SH-SY5Y (cell line): ENCODE data around the gene SF3A1.

ENCODE experiments used
- GATA2 ChIP-seq: IDR thresholded peaks from 2 replicates; pipeline ENCODE4 v1.6.1; 2011; ENCODE audit warnings: mild to moderate bottlenecking, low read depth, low read length
- GATA3 ChIP-seq: IDR thresholded peaks from 2 replicates; pipeline ENCODE4 v1.6.1; 2011; ENCODE audit warnings: low read depth, mild to moderate bottlenecking, low read length, moderate library complexity

SF3A1 gene

DNA sequence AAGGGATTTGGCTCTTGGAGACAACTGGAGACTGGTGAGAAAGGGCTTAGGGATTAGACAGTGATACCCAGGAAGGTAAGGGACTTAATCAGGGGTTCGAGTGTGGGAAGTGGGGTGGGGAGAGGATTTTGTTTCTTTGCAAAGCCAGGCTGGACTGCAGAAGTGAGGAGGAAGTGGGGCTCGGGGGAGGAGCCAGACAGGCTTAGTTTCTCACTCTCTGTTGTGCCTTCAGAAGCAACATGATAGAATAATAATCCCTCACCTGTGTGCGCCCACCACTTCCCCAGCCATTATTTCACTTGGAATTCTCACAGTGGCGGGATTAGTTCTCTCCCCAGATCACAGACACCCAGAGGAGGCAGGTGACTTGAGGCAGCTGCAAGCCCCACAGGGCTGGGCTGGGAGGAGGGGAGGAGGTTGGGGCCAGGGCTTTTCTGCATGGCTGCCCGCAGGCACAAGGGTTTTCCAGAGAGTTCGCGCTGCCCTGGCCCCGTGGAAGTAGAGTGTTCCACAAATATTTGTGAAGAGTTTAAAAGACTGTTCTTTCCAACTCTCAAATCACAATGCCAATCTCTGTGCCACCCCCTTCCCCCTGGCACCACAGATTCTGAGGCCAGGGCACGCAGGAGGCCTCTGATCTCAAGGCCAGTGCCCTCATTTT is 36.1 kb upstream of the SF3A1 start:
- TF ChIP-seq GATA3, result no peak
- TF ChIP-seq GATA2, result no peak

DNA sequence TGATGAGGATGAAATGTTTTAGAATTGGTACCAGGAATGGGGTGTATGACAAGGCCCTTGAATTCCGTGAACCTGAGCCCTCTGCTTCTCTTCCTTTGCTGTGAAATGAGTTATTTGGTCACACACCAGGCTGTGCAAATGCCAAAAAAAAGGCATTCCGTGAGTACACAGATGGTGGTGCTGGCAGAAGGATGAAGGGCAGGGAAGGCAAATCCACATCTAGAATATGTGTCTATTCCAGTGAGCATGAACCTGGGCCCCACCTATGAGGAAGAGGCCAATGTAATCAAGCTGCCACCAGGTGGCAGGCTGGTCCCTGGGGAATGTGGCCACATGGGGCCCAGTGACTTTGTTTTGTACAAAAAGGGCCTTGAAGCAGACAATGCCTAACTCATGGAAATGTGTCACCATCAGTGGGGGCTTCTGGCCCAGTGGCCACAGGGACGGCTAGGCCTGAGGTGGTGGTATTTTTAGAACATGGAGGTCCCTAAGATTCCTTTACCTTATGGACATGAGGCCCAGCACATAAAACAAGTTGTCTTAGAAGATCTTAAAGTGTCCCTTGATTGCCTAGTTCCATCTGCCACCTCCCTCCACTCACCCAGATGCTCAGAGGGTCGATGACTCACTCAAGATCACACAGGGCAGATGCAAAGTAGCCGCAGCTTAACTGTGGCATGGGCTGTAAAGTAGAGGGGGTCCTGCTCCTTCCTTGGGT is 34.4 kb upstream of the SF3A1 start:
- no peak for TF ChIP-seq GATA3
- TF ChIP-seq GATA2, result no peak

DNA sequence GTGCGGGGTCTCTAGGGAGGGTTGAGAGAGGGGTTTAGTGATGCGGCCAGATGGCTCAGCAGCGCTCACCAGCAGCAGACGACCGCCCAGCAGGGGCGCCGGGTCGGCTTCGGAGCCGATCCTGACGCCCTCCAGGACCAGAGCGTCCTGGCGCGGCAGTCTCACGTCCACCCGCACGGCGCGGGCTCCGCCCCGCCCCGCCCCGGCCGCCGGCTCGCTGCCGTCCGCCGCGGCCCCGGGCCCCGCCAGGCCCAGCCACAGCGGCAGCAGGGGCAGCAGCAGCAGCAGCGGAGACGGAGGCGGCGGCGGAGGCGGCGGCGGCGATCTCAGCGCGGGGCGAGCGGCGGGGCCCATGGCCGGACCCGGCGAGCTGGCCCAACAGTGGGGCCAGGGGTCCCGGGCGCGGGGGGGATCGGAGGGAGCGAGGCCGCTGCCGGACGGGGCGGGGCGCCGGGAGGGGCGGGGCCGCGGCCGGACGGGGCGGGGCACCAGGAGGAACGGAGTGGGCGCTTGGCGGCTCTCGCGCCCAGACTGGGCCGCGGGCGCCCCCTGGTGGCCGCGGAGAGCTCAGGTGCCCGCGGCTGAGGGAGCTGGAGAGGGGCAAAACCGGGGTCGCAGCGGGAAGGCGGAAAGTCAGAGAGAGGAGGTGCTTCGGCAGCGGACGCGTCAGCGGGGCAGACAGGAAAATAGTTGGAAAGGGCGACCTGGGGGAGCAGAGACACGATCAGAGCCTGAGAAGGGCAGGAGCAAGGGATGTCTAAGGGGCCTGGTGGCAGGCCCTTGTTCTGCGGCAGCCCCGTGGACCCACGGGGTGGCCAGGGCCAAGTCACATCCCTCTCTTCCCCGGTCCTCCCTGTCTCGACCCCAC is 30.5 kb upstream of the SF3A1 start, which contains the start of gene RNF215:
TSS of gene RNF215 (minus strand) at position 452 of the 868 bp plus-strand sequence. CDS start at position 354, 98 bp downstream.
- TF ChIP-seq GATA2 (no peak), GATA3 (no peak)

DNA sequence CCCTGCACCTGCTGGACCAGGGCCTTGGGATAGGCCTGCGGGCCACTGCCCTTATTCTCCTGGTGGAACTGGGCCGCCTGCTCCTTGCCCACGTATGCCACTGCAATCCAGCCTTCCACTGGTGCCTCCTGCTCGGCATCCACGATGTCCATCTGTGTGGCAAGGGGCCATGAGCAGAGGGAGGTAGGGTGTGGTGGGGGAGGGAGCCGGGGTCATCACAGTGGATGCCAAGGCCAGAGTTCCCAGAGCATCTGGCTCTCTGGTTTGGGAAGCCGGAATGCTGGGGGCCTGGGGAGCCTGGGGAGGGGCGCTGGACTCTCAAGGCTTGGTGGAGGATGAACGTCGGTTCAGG is 29.9 kb upstream of the SF3A1 start:
- no peak for TF ChIP-seq GATA3
- no peak for TF ChIP-seq GATA2

DNA sequence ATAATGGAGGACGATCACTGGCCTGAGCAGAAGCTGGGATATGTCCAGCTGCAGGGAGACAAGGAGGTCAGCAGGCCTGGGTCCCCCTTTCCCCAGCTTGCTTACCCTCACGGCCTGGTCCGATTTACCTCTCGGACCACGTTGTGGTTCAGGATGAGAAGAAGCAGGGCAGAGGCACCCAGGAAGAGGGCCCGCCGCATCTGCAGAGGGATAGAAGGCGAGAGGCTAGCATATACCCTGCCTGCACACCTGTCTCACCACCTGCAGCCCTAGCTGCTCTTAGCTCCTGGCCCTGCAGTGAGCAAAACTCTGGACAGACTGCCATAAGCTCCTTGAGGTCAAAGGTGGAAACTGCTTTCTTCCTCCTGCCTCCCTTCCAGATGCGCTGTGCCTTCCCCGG is 29.2 kb upstream of the SF3A1 start:
- TF ChIP-seq GATA3 (no peak), GATA2 (no peak)

DNA sequence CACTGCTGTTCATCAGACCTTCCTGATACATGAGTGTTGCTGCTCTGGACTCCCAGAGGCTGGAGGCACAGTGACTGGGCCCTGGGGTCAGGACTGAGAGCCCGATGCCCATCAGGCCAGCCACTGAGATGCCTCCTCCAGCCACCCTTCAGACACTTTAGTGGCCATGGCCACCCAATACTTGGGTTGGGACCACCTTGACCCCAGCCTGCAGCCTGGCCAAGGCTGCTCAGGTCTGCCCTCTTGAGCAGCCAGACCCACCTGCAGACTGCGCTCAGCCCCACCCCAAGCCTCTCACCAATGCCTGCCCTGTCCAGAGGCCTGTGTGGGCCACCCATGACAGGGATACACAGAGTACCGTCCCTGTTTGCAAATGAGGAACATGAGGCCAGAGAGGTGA is 26.4 kb upstream of the SF3A1 start:
- TF ChIP-seq GATA3 (no peak), GATA2 (no peak)

DNA sequence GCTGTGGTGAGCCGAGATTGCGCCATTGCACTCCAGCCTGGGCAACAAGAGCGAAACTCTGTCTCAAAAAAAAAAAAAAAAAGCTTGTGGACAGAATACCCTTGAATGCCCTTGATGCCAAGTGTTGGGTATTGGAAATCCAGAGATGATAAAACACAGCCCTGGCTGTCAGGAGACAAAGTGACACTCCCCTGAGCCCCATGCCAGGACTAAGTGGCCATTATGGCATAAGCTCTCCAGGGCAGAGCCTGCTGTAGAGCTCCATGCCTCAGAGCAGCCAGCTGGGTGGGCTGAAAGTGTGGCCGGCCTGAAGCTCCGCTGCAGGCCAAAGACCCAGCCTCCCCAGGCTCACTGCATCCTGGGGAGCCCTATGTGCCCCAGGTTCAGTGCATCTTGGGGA is 25.6 kb upstream of the SF3A1 start:
- no peak for TF ChIP-seq GATA2
- no peak for TF ChIP-seq GATA3

DNA sequence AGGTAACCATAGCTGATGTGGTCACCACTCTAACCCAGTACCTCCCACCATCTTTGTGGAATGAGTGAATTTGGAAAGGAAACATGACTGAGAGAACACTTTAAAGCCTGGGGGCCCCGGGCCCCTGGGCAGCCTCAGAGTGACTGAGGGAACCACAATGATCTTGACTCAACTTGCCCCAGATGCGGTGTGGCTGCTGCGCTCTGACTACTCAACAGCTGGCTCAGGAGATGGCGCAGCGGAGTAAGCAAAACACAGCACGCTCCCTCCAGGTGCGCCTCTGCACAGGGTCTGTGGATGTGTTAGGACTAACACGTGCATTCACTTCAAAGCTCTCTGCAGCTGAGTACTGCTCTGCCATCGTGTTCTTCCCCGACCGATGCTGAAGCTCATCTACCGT is 24.6 kb upstream of the SF3A1 start:
- TF ChIP-seq GATA2 (no peak), GATA3 (no peak)

DNA sequence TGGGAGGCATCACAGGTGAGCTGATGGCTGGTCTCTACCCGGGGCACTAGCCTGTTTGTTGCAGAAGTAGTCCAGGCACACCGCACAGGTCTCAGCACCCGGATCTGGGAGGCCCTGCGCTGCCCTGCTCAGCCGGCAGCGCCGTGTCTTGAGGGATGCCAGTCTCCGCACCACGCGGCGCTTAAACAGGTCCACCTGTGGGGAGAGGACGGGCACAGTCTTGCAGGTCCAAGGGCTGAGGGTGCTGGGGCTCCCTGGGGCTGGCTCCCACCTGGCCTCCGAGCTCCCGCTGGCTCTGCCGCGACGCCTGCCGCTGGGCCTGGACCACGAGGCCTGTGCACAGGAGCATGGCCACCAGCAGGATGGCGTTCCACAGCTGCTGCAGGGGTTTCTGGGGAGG is 23.3 kb upstream of the SF3A1 start:
- TF ChIP-seq GATA3, result no peak
- no peak for TF ChIP-seq GATA2

DNA sequence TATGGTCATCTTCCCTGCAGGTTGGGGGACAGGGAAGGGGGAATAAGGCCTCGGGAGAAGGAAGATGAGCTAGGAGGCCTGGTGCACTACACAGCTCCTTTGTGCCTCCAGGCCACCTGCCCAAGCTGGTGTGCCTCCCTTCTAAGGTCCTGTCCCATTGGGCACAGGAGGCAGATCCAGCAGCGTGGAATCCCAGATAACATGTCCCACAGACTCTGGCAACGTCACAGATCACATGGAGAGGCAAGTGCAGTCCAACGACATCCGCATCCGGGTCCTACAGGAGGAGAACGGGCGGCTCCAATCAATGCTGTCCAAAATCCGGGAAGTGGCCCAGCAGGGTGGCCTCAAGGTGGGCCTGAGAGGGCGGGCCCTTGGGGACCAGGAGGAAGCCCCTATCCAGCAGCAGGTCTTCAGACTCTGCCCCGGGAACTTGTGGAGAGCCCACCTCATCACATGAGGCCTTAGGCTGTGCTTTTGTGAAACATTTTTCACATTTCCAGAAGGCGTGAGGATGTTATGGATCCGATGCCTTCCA is 18.7 kb upstream of the SF3A1 start:
- TF ChIP-seq GATA3 (no peak), GATA2 (no peak)

DNA sequence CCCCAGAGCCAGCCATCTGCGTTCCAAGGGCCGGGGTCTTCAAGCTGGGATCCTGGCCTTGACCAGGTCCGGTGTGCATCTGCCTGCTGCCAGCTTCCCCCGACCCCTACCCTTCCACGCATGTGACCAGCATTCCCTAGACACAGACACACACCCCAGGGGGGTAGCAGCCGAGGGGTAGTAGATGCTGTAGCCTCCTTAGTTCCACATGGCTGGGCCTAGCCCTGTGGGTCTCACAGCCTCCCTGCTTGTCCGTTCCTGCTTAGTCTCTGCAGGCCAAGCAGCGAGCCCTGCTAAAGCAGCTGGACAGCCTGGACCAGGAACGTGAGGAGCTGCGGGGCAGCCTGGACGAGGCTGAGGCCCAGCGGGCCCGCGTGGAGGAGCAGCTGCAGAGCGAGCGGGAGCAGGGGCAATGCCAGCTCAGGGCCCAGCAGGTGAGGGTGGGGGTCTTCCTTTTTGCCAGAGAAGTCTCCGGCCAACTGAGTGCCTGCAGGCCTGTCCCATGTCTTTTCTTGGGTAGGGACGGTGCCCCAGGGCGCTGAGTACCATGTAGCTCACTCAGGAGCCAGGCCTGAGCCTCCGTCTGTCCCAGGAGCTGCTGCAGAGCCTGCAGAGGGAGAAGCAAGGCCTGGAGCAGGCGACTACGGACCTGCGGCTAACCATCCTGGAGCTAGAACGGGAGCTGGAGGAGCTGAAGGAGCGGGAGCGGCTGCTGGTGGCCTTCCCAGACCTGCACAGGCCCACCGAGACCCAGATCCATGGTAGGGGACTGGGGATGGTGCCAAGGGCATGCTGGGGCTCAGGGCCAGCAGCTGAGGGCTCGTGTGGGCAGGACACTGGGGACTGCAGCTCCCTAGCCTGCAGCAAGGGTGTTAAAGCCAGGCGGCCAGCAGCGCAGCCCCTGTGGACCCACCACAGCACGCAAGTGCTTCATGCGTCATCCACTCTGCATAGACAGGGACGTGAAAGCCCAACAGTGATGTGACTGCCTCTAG is 16.9 kb upstream of the SF3A1 start:
- no peak for TF ChIP-seq GATA3
- no peak for TF ChIP-seq GATA2

DNA sequence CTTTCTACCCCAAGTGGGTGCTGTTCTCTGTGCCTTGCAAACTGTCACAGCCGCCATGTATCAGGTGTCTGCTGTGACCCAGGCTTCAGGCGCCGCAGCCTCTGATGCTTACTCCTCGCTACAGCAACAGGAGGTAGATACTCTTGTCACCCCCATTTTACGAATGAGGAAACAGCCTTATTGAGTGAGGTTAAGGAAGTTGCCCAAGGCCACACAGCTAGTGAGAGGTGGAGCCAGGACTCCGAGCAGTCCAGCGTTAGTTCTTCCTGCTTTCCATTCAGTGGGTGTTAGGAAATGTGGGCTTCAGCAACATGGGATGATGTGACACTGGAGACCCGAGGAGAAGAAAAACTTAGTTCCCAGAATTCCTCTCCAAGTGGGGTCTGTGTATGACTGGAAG is 16.2 kb upstream of the SF3A1 start:
- TF ChIP-seq GATA3, result no peak
- TF ChIP-seq GATA2, result no peak

DNA sequence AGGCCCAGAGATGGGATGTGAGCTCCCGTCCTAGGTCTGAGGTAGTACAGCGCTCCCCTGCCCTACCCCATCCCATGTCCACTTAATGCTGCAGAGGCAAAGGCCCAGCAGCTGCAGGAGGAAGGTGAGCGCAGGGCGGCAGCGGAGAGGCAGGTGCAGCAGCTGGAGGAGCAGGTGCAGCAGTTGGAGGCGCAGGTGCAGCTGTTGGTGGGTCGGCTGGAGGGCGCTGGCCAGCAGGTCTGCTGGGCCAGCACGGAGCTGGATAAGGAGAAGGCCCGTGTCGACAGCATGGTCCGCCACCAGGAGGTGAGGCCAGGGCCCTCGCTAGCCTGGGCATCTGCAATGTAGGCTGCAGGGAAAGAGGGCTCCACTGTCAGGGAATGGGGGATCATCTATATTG is 15.3 kb upstream of the SF3A1 start:
- no peak for TF ChIP-seq GATA2
- TF ChIP-seq GATA3, result no peak

DNA sequence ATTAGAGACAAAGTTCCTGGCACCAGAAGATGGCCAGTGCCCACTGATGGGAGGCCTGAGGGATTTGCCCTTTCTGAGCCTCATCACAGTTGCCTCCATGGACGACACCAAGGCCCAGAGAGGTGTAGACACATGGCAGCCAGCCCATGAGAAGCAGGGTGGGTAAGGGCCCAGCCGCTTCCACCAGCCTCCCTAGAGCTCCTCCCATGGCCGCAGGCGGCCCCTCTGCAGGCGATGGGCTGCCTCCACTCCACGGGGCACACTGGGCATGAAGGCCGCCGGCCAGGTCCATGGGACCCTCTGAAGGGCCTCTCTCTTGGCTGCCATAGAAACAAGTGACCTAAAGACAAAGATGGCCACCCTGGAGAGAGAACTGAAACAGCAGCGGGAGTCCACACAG is 14.6 kb upstream of the SF3A1 start:
- TF ChIP-seq GATA2 (no peak), GATA3 (no peak)
